Measurements from ENCODE around the gene FGFR3.
A peak's percentile ranks its signal among the peaks of the same experiment; 100 is the strongest.

FGFR3 gene

DNA sequence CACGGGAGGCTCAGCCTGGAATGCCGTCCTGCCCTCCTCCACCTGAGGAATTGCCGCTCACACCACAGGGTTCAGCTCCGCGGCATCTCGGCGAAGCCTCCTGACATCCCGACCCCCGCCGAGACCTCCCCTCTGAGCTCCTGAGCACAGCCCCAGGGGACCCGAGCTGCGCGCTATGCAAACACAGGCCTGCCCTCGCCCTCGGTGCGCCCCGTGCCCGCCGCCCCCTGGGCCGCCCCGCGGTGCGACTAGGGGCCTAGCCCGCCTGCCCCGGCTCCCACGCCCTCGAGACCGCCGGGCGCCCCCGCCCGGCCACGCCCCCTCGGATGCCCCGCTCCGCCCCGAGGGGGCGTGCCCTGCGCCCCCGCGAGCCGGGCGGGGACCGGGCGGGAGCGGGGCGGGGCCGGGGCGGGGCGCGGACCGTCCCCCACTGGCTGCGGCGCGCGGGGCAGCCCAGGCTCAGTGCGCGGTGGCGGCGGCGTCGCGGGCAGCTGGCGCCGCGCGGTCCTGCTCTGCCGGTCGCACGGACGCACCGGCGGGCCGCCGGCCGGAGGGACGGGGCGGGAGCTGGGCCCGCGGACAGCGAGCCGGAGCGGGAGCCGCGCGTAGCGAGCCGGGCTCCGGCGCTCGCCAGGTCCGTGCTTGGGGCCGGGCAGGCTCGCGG is at the start of gene FGFR3:
TSS of gene FGFR3 (plus strand) at position 462 of the 664 bp plus-strand sequence. CDS start 642 bp downstream, outside the sequence.
- peak; percentile 11 for DNase-seq

DNA sequence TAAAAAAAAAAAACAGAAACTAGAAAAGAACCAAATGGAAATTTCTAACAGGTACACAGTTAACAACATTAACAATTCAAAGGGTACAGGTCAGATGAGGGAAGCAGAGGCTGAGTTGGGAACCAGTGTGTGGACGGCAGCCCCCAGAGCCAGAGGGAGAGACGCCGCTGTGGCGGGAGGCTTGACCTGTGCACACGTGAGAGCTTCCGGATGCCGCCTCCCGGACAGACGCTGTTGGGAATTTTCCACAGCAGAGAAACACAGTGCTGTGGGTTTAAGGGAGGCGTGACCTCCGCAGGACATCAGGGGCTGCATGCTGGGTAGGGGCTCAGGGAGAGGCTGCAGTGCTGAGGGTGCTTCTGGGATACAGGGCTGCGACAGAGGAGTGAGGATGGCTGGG is 49.5 kb upstream of the FGFR3 start:
- DNase-seq, result no peak

DNA sequence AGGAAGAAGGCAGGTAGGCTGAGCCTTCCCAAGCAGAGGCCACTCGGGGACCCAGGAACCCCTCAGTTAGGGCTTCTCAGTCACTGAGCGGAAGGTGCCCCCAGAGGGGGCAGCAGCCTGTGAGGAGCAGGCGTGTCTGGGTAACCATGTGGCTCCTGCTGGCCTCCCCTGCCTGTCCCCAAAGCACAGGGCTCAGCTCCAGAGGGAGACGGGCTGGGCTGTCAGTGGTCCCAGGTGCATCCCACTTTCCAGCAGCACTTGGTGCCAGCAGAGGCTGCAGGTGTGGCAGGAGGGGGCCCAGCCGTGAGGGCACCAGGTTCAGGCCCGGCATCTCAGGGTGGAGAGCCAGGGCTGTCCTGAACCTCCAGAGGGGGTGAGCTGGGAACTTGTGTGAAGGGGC is 49.1 kb upstream of the FGFR3 start:
- no peak for DNase-seq

DNA sequence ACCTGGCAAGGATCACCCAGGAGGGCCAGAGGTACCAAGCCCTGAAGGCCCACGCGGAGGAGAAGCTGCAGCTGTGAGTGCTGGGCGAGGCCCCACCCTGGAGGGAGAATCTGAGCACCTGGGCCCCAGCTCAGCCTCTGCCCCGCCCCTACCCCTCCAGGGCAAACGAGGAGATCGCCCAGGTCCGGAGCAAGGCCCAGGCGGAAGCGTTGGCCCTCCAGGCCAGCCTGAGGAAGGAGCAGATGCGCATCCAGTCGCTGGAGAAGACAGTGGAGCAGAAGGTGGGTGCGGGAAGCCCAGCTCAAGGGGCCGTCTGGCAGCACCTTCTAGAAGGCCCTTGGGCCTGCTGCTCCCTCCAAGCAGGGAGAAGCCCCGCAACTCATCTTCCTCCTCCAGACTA is 48.5 kb upstream of the FGFR3 start:
- no peak for DNase-seq

DNA sequence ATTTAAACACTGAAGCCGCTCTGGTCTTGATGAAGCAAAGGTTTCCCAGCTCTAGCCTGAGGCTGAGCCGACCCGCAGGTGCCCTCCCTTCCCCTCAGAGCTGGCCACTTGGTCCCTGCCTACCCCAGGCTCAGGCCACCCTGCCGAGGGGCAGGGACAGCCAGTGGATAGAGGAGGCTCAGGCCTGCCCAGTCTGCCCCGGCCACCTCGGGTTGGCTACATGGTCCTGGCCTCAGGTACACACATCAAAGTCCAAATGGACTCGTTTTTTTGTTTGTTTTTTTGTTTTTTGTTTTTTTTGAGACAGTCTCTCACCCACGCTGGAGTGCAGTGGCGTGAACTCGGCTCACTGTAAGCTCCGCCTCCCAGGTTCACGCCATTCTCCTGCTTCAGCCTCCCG is 47.9 kb upstream of the FGFR3 start:
- DNase-seq, result no peak

DNA sequence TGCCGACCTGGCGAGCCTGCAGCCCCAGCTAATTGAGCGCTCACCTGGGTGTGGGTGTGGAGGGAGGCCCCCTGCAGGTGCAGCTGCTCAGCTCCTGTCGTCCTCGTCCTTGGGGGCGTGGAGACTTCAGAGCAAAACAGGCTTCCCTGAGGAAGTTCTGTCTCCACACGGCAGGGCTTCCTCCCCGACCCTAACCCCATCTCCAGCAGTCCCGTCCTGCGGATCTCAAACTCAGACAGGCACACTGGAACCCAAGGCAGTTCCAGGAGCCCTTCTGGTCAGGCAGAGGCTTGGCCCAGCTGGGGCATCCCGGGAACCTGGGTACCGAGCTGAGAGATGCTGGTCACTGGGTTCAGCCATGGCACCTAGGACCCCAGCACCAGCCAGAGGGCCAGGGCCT is 47.4 kb upstream of the FGFR3 start:
- no peak for DNase-seq

DNA sequence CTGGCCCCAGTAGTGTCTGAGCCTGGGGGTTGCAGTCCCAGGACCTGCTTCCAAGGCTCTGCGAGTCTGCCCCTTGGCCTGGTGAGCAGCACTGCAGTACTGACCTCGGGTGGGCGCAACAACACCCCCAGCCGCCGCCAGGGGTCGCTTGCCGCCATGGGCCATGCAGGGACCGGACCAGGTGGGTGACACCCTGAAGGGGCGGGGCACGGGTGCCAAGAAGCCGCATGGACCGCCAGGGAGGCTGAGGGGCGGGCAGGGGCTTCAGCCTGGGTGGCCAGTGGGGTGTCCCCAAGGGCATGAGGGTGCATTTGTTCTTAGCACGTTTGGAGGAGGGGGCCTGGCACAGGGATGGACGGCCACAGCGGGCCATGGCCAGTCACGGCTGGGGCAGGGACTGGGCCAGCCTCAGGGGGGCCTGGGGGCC is 46.8 kb upstream of the FGFR3 start:
- DNase-seq, result peak; percentile 55

DNA sequence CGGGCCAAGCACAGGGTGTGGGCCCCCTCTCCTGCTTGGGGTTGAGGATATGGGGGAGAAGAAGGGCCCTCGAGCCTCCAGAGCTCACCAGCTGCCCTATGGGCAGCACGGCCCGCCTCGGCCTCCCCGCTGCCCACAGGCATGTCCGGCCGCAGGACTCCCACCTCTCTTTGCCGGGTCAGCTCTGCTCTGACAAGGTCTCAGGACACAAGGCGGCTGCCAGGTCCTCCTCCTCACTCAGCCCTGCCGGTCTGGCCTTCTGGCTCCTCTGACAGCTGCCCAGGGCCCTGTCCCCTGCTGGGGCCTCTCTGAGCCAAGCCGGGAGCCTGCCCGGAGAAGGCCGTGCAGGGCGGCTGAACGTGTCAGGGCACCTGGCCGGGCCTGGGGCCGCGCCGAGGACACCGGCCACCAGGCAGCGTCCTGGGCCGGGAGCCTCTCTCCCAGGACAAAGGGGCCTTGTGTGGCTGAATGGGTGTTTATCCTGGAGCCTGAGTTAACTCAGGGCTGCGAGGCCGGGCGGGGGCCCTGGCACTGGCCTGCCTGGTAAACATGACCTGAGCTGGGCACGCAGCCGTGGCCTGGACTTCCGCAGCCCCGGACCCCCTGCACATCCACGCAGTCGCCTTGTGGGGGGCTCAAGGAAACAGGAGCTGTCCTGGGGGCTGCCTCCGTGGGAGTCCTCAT is 46.0 kb upstream of the FGFR3 start:
- no peak for DNase-seq

DNA sequence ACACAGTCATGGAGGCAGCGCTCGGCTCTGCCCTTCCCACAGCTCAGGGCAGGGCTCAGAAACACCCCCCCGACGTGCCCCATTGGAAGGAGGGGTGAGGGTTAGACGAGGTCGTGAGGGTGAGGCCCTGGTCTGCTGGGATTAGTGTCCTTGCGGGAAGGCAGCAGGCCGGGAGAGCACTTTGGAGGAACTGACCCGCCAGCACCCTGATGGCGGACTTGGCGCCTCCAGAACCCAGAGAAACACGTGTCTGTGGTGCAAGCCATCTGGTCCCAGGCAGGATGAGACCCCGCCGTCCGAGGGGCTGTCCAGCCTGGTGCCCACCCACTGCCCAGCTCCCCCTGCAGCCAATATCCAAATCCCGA is 45.5 kb upstream of the FGFR3 start:
- no peak for DNase-seq

DNA sequence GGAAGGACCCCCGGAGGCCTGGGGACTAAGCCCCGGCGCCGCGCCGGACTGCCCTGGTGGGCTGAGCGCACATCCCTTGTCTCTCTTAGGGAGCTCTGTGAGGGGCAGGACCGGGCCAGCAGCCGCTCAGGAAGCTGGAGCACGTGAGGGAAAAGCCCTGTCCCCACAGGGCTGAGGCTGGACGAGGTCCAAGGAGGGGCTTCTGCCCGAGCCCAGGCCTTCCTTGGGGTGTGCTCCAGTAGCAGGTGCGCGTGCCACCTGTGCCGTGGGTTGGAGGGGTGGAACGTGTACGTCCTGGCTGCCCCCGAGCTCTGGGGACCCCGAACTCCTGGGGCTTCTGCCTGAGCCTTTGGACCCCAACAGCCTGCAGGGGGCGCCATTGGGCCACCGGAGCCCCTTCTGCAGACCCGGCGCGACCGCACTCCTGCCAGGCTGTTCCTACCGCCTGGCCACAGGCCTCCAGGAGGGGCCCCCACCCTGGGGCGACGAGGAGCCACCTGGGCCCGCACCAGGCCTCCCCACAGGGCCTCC is 44.6 kb upstream of the FGFR3 start:
- DNase-seq, result peak; percentile 56

DNA sequence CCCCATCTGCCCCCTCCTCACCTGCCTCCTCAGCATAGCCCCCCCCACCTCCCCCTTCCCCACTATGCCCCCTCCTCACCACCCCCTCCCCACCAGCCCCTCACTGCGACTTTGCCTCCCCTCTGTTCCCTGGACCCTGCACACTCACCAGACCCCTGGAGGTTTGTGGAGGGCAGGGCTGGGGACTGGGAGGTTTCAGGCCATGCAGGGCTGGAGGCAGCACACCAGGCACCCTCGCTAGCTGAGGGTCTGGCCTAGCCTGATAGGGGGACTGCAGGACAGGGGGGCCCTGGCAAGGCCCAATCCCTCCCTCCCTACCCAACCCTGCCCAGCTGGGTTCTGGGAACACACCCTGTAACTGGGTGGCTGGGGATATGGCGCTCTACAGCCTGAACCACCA is 43.7 kb upstream of the FGFR3 start:
- DNase-seq, result no peak

DNA sequence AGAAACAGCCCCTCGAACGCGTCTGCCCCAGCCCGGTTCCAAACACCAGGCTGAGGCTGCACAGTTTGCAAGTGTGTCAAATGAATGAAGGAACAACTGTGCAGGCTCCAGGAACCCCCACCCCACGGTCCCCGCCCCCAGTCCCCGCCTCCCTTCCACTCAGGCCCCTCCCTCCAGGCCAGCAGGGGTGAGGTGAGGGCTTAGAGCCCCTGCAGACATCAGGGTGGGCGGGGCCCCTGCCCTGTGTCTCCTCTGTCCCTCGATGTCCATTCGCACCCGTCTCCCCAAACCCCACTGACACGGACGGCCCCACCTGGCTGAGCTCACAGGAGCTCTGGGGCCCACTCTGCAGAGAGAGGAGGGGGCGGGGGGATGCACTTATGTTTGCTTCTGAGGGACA is 43.3 kb upstream of the FGFR3 start:
- DNase-seq, result no peak

DNA sequence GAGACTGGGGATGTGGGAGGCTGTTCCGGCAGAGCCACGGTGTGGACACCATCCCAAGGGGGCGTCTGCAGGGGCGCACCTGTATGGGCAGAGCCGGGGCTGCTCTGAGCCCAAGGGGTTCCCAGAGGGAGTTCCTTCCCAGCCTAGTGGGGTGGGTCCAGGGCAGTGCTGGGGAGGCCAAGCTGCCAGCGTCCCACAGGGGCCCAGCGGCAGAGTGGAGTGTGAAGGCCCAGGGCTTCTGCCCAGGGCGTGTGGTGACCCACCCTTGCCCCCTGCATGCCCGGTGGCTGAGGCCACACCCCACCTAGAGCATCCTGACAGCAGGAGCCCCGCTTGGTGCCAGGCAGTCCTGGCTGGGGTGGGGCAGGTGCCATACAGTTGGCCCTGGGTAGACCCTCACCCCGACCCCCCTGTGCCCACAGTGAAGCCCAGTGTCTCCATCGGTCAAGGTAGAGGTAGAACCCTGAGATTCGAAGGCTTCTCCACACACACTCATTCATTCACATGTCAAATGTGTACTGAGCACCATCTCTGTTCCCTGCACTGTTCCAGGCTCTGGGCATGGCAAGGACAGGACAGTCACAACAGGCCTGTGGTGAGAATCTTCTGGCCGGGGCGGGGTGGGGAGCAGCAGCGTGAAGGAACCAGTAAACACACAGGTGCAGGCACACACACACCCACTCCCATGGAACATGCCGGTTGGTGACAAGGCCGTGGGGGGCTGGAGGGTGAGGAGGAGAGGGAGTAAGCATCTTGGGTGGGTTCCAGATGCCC is 42.5 kb upstream of the FGFR3 start:
- no peak for DNase-seq

DNA sequence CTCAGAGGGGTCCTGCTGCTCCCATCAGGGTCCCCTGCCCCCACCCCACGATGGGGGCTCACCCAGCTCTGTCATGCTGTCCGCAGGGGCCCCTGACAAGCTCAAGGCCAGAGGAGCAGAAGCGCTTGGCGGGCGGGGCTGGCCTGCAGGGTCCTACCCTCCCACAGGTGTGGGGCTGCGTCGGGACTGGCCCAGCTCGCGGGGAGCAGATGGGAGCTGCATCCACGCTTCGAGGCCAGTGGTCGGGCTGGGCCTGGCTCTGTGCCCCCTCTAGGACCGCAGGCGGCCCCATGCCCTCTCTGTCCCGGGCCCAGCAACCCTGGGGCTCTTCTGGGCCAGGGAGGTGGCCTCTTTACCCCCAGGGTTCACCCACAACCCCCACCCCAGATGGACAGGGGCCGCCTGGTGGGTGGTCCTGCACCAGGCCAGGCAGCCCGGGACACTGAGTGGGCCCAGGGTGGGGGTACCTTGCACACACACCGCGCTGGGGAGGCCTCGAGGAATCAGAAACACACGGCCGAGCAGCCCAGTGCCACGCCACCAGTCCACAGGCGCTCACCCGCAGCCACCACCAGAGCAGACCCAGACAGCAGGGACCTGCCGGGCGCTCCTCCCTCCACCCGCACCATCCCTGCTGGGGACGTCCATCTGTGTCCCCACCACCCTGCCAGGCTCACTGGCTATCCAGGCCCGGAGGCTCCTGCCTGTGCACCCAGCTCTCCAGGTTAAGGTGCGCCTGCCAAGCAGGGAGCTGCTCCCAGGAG is 41.8 kb upstream of the FGFR3 start:
- no peak for DNase-seq

DNA sequence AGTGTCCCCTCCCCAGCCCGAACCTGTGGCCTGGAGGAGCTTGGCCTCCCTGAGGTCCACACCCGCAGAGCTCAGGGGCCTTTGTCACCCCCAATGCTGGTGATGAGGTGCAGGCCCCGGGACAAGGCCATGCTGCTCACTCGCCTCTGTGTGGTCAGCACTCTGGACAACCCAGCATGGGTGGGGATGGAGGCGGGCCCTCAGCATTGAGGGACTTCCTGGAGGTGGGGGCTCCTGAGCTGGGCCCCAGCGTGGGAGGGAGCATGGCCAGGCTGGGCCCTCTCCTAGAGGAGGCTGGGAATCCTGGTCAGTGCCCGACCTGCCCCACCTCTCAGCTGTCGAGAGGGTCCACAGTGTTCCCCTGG is 41.2 kb upstream of the FGFR3 start:
- DNase-seq, result no peak

DNA sequence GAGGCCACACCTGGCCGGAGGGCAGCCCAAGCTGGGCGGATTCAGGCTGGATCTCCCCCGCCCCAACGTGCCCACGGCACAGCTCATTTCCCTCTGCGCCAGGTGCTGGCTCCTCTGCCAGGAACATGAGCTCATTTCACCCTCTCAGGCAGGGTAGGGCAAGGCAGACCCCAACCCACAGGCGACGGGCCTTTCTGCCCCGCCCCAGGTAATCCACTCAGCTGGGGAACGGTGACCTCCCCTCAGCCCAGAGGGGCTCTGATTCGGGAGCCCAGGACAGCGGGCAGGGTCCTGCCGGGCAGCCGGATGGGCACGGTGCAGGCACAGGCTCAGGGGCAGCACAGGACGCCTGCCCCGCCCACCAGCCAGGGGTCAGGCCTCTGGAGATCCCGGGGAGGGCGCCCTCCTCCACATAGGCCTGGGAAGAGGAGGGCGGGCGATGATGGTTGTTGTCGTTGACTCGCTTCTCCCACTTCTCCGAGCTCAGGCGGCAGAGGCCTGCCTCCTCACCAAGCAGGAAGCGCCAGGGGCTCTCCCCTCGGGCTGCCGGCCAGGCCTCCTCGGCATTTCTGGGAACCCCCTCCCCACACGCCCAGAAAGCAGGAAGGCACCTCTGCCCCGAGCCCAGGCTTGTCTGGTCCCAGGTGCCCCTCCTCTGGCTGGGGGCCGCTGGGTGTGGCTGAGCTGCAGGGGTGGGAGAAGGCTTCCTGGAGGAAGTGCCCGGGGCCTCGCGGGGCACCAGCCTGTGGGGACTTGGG is 40.6 kb upstream of the FGFR3 start:
- DNase-seq, result no peak

DNA sequence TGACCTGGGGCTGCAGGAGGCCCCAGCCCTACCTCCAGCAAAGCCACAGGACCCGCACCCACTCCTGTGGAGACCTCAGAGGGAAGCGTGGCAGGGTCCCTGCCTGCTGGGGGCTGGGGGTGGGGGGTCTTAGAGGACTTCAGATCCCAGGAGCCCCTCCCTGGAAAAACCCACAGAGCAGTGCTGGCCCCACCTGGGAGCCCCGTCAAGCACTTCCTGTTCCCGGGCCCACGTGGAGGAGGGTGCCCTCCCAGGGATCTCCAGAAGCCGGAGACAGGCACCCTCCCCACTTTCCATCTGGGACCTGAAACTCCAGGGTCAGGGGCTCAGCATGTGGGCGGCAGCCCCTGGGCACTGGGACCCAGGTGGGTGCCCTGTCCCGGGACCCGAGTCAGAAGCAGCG is 39.8 kb upstream of the FGFR3 start:
- no peak for DNase-seq

DNA sequence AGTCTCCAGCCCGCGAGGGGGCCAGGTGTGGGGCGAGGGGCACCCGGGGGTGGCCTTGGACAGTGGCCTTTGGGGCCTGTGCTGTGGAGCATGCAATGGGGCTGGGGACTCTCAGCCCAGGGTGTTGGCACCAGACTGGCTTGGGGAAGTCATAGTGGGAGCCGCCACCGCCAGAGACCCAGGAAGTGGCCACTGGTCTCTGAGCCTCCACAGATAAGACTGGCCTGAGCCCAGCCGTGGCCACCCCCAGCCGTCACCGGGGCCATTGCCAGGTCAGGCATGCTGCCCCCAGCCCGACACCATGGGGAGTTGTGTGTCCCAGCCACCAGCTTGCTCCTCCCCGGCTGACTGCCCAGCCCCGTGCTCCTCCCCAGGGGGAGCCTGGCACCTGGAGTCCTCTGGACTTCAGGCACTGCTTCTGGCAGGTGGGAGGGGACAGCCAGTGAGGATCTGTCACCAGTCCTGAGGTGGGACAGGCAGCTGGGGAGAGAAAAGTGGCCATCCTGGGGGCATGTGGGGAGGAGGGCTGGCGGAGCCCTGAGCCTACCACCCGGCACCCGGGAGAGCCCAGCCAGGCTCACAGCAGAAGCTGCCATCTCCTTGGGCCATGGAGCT is 39.3 kb upstream of the FGFR3 start:
- DNase-seq, result no peak

DNA sequence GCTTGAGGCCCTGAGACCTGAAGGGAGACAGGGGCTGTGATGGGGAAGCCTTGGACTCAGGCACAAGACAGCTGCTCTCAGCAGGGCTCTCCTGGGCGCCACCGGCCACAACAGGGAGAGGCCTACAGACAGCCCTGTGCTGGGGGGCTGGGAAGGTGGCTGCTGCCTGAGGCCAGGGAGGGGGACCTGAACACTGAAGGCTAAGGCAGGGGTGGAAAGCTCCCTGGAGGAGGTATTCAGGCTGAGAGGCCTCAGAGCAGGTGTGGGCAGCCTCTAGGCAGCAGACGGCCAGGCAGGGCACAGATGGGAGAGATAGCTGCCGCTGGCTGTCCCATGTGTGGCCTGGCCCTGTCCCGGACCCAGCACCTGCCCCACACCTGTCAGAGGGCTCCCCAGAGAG is 38.8 kb upstream of the FGFR3 start:
- no peak for DNase-seq

DNA sequence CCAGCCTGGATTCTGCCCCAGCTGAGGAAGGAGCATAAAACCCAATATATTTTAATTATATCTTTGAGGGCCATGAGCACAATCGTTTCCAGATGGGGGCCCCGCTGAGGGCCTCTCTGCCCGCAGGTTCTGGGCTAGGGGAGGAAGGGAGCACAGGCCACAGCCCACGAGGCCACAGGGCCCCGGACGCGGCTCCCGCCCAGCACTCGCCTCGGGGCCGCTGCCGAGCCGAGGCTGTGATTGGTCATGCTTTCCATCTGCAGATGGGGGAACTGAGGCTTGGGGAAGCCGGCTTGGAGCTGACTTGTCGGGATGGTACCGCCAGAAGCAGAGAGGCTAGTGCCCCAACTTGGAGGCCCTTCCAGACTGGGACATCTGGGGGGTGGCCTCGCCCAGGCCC is 37.8 kb upstream of the FGFR3 start:
- no peak for DNase-seq

DNA sequence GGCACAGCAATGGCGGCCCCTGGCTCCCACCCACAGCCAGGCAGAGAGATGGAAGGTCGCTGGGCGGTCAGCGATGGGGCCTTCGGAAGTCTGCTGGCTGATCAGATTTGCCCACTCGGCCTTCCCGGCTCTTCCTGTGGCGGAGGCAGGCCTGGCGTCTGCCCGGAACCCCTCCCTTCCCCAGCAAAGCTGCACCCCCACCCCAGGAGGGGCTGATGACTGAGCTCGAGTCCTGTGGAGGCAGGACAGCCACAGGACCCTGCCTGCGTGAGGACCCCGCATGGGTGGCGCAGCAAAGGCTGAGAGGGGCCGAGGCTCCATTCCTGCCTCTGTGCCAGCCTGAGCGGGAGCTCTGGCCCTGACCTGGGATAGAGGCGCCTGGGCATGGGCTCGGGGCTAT is 37.0 kb upstream of the FGFR3 start:
- no peak for DNase-seq

Data from fibroblast of upper back skin (primary cell).